ENCODE results near the gene BTG2.
"Not testable (repeated sequence)": the region's sequence is repeated elsewhere in the genome, so short reads cannot be mapped to it uniquely, and the experiment has no call there.

BTG2 gene

DNA sequence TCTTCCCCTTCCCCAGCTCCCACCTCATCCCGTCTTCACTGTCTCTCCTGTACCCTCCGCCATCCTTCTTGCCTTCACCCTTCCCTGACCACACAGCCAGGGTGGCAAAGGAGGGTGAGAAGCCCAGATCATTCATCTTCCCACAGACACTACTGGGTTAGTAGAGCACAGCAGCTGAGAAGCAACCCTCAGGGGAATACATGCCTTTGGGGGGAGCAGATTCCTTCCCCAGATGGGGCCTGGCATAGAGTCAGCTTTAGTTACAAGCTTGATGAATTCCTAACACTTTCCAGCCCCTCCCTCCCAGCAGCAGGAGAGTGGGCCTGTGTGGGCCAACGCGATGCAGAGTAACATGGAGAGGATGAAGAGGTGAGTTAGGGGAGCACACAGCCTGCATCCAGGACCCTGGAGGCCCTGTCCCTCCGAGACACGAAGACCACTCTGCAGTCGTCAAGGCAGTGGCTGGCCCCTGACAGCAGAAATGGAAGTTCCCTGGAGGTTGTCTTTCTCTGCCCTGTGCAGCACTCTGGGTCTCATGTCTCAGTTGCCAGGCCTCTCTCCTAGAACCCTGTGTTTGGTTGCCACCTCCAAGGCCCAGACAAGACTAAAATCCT, 8.8 kb upstream of the BTG2 start:
- DNase-seq: no peak

GRCh38 chr1:203299169-203299568, 6.2 kb upstream of the BTG2 start:
- no peak for DNase-seq

GRCh38 chr1:203299719-203300429, 5.4 kb upstream of the BTG2 start:
- DNase-seq: not testable (repeated sequence)

- DNase-seq: no peak
Measured at GRCh38 chr1:203300441-203301330, 4.6 kb upstream of the BTG2 start.

DNA sequence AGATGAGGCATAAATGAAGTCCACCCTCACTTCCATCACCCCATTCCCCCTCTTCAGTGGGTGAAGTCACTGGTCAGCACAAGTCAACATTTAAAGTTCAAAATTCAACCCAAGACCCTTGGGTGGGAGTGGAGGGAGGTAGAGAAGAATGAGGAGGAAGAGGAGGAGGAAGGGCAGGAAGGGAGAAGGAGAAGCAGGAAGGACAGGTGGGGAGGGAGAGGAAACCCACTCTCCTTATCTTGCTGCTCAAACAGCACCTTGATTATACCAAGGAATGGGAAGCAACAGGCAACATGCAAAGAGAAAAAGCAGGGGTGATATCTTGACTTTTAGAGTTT, 4.0 kb upstream of the BTG2 start:
- DNase-seq: no peak

DNA sequence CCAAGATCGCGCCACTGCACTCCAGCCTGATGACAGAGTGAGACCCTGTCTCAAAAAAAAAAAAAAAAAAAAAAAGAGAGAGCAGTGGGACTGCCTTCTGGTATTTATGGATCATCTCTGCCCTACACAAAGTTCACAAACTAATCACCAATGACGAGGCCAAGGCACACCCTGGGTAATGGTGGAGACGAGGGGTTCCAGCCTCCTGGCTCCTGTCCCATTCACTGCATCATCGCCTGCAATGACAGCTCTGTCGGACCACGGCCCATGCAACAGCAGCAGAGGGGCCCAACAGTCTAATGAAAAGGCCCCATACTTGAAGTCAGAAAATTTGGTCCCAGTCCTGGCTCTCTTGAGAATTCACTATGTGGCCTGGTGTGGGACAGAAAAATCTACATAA, 2.9 kb upstream of the BTG2 start:
- no peak for DNase-seq

DNA sequence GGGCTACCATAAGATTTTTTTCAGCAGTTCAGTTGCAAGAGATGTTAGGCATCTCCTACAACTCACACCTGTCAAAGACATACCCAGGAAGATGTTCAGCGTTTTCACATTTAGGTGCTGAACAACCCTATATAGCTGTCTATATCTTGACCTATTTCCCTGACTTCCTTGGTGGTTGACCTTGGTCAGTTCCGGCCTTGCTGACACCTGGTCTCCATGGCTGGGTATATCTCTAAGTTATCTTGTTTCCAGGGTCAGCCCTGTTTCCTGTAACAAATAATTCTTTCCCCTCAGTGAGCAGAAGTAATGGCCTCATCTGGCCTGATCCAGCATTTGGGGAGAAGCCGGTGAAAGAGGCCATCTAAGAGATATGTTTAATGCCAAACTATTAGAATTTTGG, 2.4 kb upstream of the BTG2 start:
- DNase-seq: no peak

DNA sequence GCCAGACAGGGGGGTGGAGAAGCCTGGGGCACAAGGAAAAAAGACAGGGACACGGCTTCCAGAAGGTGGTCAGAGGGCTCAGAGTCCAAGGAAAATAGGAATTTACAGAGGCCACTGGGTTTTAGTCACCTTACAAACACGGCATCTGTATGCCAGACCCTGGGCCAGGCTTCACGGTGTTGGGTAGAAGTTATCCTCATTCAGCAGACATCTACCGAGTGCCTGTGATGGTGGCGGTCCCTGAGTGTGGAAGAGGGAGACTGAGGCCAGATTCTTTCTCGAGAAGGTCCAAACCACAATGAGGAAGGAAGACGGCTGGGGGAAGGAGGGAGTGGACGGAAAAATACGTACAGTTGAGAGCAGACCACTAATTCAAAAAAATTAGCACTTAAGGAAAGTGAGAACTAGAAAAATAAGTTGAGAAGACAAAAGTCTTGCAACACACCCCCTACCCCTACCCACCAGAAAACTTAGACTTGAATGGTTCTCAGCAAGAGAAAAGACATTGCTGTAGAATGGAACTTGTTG, 864 bp upstream of the BTG2 start:
- no peak for DNase-seq

GRCh38 chr1:203305809-203306088, 430 bp downstream of the BTG2 start:
- DNase-seq: no peak

GRCh38 chr1:203306089-203306964, 1.0 kb downstream of the BTG2 start:
- no peak for DNase-seq

GRCh38 chr1:203306965-203307541, 1.7 kb downstream of the BTG2 start:
- no peak for DNase-seq

- no peak for DNase-seq
Measured at GRCh38 chr1:203307641-203308126, 2.4 kb downstream of the BTG2 start.

DNA sequence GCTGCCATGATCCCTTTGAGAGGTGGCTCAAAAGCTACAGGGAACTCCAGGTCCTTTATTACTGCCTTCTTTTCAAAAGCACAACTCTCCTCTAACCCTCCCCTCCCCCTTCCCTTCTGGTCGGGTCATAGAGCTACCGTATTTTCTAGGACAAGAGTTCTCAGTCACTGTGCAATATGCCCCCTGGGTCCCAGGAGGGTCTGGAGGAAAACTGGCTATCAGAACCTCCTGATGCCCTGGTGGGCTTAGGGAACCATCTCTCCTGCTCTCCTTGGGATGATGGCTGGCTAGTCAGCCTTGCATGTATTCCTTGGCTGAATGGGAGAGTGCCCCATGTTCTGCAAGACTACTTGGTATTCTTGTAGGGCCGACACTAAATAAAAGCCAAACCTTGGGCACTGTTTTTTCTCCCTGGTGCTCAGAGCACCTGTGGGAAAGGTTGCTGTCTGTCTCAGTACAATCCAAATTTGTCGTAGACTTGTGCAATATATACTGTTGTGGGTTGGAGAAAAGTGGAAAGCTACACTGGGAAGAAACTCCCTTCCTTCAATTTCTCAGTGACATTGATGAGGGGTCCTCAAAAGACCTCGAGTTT, 3.1 kb downstream of the BTG2 start:
- no peak for DNase-seq

GRCh38 chr1:203308923-203309331, 3.6 kb downstream of the BTG2 start:
- DNase-seq: no peak

DNA sequence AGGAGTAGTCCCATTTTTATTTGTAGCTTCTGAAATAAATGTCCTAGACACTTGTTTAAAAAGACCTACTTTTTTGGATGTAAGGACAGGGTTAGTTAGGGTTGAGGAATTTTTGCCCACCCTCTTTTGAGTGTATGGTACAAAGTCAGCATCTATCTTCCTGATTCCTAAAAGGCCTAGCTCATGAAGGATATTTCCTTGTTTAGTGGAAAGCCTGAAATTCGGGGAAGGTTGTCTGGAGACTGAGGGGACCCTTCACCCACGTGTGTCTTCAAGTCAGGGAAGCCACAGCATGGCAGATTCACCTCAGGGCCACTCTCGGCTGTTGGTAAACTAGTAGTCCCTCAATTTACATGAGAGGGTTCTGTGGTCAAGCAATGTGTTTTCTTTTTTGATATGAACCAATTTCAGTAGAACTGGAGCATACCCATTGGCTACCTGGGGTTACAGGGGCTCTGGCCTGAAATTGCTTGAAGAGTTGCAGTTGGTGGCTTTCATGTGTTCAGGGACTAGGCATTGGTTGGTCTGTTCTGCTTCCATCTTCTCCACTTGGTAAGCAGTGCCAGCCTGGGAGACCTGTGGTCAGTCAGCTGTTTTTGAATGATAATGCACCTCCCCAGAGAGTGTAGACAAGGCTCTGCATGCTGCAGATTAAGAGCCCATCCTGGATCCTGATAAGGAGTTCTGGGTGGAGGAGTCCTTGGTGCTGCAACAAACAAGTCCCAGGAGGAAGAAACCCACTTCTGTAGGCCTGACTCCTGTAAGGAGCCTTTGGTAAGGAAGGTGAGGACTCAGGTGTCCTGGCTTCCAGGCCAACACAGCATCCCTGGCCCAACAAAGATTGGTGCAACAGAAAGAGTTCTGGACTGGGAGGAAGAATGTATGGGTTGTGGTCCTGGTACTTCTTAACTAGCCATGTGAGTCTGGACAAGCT, 6.3 kb downstream of the BTG2 start:
- DNase-seq: no peak

DNA sequence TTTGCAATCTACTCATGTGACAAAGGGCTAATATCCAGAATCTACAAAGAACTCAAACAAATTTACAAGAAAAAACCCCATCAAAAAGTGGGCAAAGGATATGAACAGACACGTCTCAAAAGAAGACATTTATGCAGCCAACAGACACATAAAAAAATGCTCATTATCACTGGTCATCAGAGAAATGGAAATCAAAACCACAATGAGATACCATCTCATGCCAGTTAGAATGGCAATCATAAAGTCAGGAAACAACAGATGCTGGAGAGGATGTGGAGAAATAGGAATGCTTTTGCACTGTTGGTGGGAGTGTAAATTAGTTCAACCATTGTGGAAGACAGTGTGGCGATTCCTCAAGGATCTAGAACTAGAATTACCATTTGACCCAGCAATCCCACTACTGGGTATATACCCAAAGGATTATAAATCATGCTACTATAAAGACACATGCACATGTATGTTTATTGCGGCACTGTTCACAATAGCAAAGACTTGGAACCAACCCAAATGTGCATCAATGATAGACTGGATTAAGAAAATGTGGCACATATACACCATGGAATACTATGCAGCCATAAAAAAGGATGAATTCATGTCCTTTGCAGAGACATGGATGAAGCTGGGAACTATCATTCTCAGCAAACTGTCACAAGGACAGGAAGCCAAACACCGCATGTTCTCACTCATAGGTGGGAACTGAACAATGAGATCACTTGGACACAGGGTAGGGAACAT, 8.9 kb downstream of the BTG2 start:
- DNase-seq: not testable (repeated sequence)

DNA sequence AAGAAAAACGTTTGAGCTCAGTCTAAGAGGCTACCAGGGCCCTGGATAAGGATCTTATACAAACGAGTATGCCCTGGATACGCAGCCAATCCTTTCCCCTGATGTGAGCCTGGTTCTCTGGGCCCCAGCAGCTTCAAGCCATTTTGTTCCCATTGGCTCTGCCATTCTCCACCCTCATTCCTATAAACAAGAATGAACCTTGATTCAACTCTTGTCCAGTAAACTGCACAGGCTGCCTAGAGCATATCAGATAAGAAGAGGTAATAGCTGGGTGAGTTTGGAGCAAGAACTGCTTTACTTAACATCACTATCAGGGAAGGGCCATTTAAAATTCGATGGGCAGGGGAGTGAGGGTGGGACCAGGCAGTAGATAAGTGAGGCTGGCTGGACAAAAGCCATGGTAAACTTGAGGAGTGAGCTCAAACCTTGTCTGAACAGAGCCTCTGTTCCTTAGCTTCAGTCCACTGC, 11.3 kb downstream of the BTG2 start:
- no peak for DNase-seq

DNA sequence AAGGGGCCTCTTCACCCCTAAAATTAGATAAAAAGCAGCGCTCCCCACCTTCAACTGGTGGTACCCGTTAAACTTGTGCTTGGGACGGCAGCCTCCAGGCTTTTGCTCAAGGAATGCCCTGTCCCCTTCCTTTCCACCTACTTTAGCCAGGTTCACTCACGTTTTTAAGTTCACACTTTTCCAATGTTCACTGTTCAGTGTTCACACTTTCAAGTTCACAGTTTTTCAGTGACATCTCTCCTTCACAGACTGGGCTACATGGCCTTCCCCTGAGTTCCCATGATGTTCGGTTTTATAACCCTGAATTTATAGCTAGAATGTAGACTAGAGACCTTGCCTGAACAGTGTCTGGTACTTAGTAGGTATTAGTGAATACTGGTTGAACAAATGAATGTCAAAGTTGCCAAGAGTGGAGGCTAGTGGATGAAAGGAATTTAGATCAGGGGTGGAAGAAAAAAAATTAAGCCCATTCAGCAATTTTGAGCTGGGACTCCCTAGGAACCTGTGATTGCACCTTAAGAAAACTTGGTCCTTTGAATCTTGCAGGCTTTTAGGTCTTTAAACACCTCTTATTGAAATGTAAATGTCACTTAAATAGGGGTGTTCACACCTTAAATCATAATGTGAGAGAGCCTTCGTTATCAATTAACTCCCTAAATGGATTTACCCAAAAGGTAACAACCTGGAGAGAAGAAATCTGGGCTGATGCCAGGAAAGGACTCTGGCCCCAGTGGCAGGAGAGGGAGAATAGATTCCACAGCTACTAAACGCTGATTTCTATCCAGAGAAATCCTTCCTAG, 12.3 kb downstream of the BTG2 start:
- DNase-seq: no peak

GRCh38 chr1:203318229-203318517, 12.9 kb downstream of the BTG2 start:
- DNase-seq: no peak
